ENCODE data around the gene TXNRD2. TPM values are rescaled to one million over a fixed set of nuclear protein-coding genes. Genes with fewer than 3 reads are reported as not detected.
A peak's percentile ranks its signal among the peaks of the same experiment; 100 is the strongest.

TXNRD2 gene
- total and polyA plus RNA-seq, 2 of the 4 experiments (the other 2 are of a cell fraction) = 15.6 to 25.7 TPM

DNA sequence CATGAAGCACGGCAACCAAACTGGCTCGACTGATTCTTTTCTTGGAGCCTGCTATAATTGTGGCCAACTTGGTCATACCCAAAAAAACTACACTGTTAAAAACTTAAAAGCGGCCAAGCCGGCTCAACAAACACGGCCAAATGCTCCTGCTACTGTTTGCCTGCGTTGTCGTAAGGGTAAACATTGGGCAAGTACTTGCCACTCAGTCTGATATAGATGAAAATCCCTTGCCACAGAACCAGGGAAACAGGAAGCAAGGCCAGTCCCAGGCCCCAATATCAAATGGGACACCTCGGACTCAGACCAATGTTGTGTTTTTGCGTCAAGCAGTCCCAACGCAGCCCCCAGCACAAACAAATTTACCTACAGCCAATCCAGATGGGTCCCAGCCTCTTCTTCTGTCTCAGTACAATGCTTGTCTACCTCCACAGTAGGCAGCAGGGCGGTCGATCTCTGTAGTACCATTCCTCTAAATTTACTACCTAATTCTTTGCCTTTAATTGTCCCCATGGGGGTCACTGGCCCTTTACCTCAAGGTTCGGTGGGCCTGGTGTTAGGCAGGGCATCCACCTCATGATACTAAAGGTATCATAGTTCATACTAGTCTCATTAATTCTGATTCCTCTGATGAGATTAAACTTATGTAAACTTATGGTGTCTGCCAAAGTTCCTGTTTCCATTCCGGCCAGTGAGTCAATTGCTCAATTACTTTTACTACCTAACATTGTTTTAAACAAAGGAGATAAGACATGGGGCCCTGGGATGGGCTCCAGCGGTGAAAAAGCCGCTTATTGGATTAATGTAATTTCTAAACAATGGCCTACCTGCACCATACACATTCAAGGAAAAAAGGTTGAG lies 3.8 kb downstream of the TXNRD2 start:
- no peak overlapping the region; the same call in 2 of the 3 replicates for H2BK15ac ChIP-seq (ENCODE audit: low read depth, low read length)
- H4K20me1 ChIP-seq (ENCODE audit: insufficient read depth, low read length) = no peaks in the 10 kb centered on the region
- H3K14ac ChIP-seq (replicated peaks; ENCODE audit: low read depth, low read length) = no peak overlapping the region
- dilution Hi-C loops (cut with HindIII; ENCODE audit: low sequenced_read_pairs, unreplicated experiment) (no loop called here), in situ Hi-C loops (cut with MboI; ENCODE audit: low sequenced_read_pairs) (no loop called here), intact Hi-C loops (cut with micrococcal nuclease) (no loop called here)
- H3K9ac ChIP-seq (ENCODE audit: low read depth, low read length) = no peak overlapping the region
- CTCF ChIA-PET = no interaction called here
- no peak overlapping the region for H3K4me3 ChIP-seq (ENCODE audit: insufficient read depth, low read depth, low read length)
- no peak overlapping the region for H2AK9ac ChIP-seq (replicated peaks; ENCODE audit: low read depth, low read length, poor library complexity)
- H4K5ac ChIP-seq (ENCODE audit: low read depth, low read length) = no peak overlapping the region
- no peak overlapping the region for H3K18ac ChIP-seq (ENCODE audit: low read depth, low read length)
- WGBS, 2 experiments (ENCODE audit: extremely low coverage in 2 of 2, insufficient read length in 1 of 2) = 93% methylated on average over 6 of the region's 16 CpGs; no CpG with 5 or more reads in 1 of the 2 experiments
- H3K36me3 ChIP-seq (ENCODE audit: control insufficient read depth, insufficient read depth, low read length) = peaks cover 3% of the 10 kb centered on the region
- no peak overlapping the region for H4K91ac ChIP-seq (ENCODE audit: insufficient read depth, low read depth, low read length)
- H3K79me1 ChIP-seq (ENCODE audit: low read depth in 1 of 2, low read length in 2 of 2) = peaks cover 34 to 54% of the 10 kb centered on the region in 2 experiments
- no peak overlapping the region for H3K4ac ChIP-seq (ENCODE audit: low read depth, low read length)
- H3K23ac ChIP-seq (ENCODE audit: low read depth, low read length) = no peak overlapping the region
- no peak overlapping the region for H2AK5ac ChIP-seq (ENCODE audit: low read depth, low read length)
- no TSS peak for BruUV-seq (replicated peaks)
- no peak for ATAC-seq (ENCODE audit: low read depth)
- H3K27ac ChIP-seq (ENCODE audit: insufficient read depth, low read length) = no peak overlapping the region
- no peak overlapping the region for H2BK5ac ChIP-seq (ENCODE audit: low read depth, low read length, poor library complexity, severe bottlenecking)
- H3K27me3 ChIP-seq (ENCODE audit: control insufficient read depth, insufficient read depth, low read length) = no peaks in the 10 kb centered on the region
- POLR2A ChIA-PET (ENCODE audit: unreplicated experiment) = no interaction called here
- no peak overlapping the region for H4K8ac ChIP-seq (ENCODE audit: low read depth in 2 of 2, low read length in 2 of 2)
- H2BK20ac ChIP-seq (ENCODE audit: low read depth, low read length) = no peak overlapping the region
- peak; percentile 35 for DNase-seq
- no peak overlapping the region for H2AFZ ChIP-seq (replicated peaks; ENCODE audit: low read length, poor library complexity)
- H2BK120ac ChIP-seq (ENCODE audit: low read depth, low read length) = no peak overlapping the region
- H3K9me1 ChIP-seq (ENCODE audit: insufficient read depth, low read length) = peaks cover 12% of the 10 kb centered on the region
- H3K56ac ChIP-seq (ENCODE audit: extremely low read depth, insufficient read depth, low read length) = no peak overlapping the region
- H3K4me2 ChIP-seq (ENCODE audit: low read depth, low read length) = no peak overlapping the region; the same call in 1 of the 2 replicates
- peaks cover 9% of the 10 kb centered on the region for H3K9me3 ChIP-seq (ENCODE audit: control insufficient read depth, insufficient read depth, low read length)
- H3K4me1 ChIP-seq (ENCODE audit: control insufficient read depth, insufficient read depth, low read length) = peaks cover 13% of the 10 kb centered on the region
- no peak for TF ChIP-seq CTCF (conservative IDR thresholded peaks at IDR 0.05; ENCODE audit: low read depth, low read length)
- peak; percentile 69 for TF ChIP-seq CEBPB (IDR thresholded peaks at IDR 0.05; ENCODE audit: low read depth, low read length)
- TF ChIP-seq MAZ (IDR thresholded peaks at IDR 0.05; ENCODE audit: borderline replicate concordance, low read depth, low read length) = no peak

Measured in IMR-90 (cell line).